ENCODE results near the gene CEP76. TPM values are rescaled to one million over a fixed set of nuclear protein-coding genes. Genes with fewer than 3 reads are reported as not detected.

CEP76 gene
- polyA plus RNA-seq, 1 of the 3 experiments (the other 2 are of a cell fraction), result 6.4 TPM

GRCh38 chr18:12651651-12652050 is 50.9 kb downstream of the CEP76 start:
- H3K79me2 ChIP-seq (ENCODE audit: insufficient read depth), result peaks cover 100% of the 10 kb centered on the region
- ChIA-PET POLR2A (no interaction called here), CTCF (interaction anchor here (1.1 kb wide), 1 partner anchor 260 kb away, joined by 3 read pairs; no protein-coding TSS in a partner anchor)
- no peak for TF ChIP-seq NFIC (IDR thresholded peaks at IDR 0.05; ENCODE audit: borderline replicate concordance)
- TF ChIP-seq ELF1 (IDR thresholded peaks at IDR 0.05), result no peak
- TF ChIP-seq, protein P1, sequence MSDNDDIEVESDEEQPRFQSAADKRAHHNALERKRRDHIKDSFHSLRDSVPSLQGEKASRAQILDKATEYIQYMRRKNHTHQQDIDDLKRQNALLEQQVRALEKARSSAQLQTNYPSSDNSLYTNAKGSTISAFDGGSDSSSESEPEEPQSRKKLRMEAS (IDR thresholded peaks at IDR 0.05; ENCODE audit: low read depth), result no peak
- no peak for TF ChIP-seq RCOR1 (IDR thresholded peaks at IDR 0.05; ENCODE audit: low read length)
- TF ChIP-seq RAD21 (IDR thresholded peaks at IDR 0.05; ENCODE audit: low read length), result no peak
- no peak for TF ChIP-seq TEAD4 (IDR thresholded peaks at IDR 0.05; ENCODE audit: borderline replicate concordance, insufficient read depth)
- no peak for TF ChIP-seq YY1 (IDR thresholded peaks at IDR 0.05; ENCODE audit: low read depth)
- no peak for TF ChIP-seq FOSL2 (IDR thresholded peaks at IDR 0.05; ENCODE audit: borderline replicate concordance, low read depth)
- TF ChIP-seq GATA2 (CRISPR knock-in tag; IDR thresholded peaks at IDR 0.05), result no peak
- TF ChIP-seq, protein P2, sequence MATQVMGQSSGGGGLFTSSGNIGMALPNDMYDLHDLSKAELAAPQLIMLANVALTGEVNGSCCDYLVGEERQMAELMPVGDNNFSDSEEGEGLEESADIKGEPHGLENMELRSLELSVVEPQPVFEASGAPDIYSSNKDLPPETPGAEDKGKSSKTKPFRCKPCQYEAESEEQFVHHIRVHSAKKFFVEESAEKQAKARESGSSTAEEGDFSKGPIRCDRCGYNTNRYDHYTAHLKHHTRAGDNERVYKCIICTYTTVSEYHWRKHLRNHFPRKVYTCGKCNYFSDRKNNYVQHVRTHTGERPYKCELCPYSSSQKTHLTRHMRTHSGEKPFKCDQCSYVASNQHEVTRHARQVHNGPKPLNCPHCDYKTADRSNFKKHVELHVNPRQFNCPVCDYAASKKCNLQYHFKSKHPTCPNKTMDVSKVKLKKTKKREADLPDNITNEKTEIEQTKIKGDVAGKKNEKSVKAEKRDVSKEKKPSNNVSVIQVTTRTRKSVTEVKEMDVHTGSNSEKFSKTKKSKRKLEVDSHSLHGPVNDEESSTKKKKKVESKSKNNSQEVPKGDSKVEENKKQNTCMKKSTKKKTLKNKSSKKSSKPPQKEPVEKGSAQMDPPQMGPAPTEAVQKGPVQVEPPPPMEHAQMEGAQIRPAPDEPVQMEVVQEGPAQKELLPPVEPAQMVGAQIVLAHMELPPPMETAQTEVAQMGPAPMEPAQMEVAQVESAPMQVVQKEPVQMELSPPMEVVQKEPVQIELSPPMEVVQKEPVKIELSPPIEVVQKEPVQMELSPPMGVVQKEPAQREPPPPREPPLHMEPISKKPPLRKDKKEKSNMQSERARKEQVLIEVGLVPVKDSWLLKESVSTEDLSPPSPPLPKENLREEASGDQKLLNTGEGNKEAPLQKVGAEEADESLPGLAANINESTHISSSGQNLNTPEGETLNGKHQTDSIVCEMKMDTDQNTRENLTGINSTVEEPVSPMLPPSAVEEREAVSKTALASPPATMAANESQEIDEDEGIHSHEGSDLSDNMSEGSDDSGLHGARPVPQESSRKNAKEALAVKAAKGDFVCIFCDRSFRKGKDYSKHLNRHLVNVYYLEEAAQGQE (IDR thresholded peaks at IDR 0.05; ENCODE audit: low read depth, low read length), result no peak
- TF ChIP-seq TAF1 (IDR thresholded peaks at IDR 0.05; ENCODE audit: borderline replicate concordance, low read depth, low read length), result no peak
- TF ChIP-seq MXI1 (IDR thresholded peaks at IDR 0.05; ENCODE audit: low read depth, low read length), result no peak
- no peak for TF ChIP-seq RFX5 (IDR thresholded peaks at IDR 0.05; ENCODE audit: low read length)
- no peak for TF ChIP-seq FOXJ3 (CRISPR knock-in tag; IDR thresholded peaks at IDR 0.05)
- TF ChIP-seq POLR2AphosphoS5 (IDR thresholded peaks at IDR 0.05; ENCODE audit: low read depth, low read length), result no peak
- no peak for TF ChIP-seq SMC3 (IDR thresholded peaks at IDR 0.05; ENCODE audit: low read depth, low read length)
- TF ChIP-seq SIN3A (IDR thresholded peaks at IDR 0.05; ENCODE audit: borderline replicate concordance, low read depth, low read length), result no peak
- peak overlapping the region; percentile 7 to 76; a peak in 2 of 4 replicates for H3K27ac ChIP-seq (ENCODE audit: low read depth in 2 of 2, low read length in 1 of 2)
- peaks cover 21% of the 10 kb centered on the region for H3F3A ChIP-seq (replicated peaks; ENCODE audit: insufficient read depth)
- WGBS (ENCODE audit: low lambda C conversion rate), result 92% methylated on average over 4 of the region's 4 CpGs
- DNase-seq, result no peak
- H4K20me1 ChIP-seq (ENCODE audit: insufficient read depth), result peaks cover 68% of the 10 kb centered on the region
- no peaks in the 10 kb centered on the region for H3K9me3 ChIP-seq
- H3K9me2 ChIP-seq, result no peaks in the 10 kb centered on the region
- H3K4me2 ChIP-seq, result peak overlapping the region; percentile 69; the same call in 1 of the 2 replicates
- no peak overlapping the region for H2AFZ ChIP-seq (ENCODE audit: low read depth)
- peaks cover 2 to 13% of the 10 kb centered on the region in 2 experiments for H3K36me3 ChIP-seq (replicated peaks in 1 of 2; ENCODE audit: control insufficient read depth in 1 of 2, insufficient read depth in 2 of 2, low read length in 1 of 2)
- no peaks in the 10 kb centered on the region for H3K27me3 ChIP-seq (ENCODE audit: insufficient read depth)
- no peak overlapping the region for H3K9ac ChIP-seq
- no peak overlapping the region for H3K4me3 ChIP-seq (ENCODE audit: low read depth in 2 of 2, low read length in 1 of 2)
- H3K4me1 ChIP-seq (ENCODE audit: control insufficient read depth in 1 of 2, insufficient read depth in 2 of 2, low read depth in 1 of 2, low read length in 1 of 2), result peaks cover 22 to 40% of the 10 kb centered on the region in 2 experiments
